ENCODE results near the gene PARN. TPM values are rescaled to one million over a fixed set of nuclear protein-coding genes. Genes with fewer than 3 reads are reported as not detected.
A peak's percentile ranks its signal among the peaks of the same experiment; 100 is the strongest.

PARN gene, protein sequence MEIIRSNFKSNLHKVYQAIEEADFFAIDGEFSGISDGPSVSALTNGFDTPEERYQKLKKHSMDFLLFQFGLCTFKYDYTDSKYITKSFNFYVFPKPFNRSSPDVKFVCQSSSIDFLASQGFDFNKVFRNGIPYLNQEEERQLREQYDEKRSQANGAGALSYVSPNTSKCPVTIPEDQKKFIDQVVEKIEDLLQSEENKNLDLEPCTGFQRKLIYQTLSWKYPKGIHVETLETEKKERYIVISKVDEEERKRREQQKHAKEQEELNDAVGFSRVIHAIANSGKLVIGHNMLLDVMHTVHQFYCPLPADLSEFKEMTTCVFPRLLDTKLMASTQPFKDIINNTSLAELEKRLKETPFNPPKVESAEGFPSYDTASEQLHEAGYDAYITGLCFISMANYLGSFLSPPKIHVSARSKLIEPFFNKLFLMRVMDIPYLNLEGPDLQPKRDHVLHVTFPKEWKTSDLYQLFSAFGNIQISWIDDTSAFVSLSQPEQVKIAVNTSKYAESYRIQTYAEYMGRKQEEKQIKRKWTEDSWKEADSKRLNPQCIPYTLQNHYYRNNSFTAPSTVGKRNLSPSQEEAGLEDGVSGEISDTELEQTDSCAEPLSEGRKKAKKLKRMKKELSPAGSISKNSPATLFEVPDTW
- 16.8 TPM for total RNA-seq
- long read RNA-seq, transcript PARN-203 (24 exons, 3,078 nt), result major isoform, 18 of 22 reads
- long read RNA-seq, partial matches to known transcripts, result 1 of 22 reads
- long read RNA-seq, other reads (novel, unspliced or antisense), result 2 of 22 reads

DNA sequence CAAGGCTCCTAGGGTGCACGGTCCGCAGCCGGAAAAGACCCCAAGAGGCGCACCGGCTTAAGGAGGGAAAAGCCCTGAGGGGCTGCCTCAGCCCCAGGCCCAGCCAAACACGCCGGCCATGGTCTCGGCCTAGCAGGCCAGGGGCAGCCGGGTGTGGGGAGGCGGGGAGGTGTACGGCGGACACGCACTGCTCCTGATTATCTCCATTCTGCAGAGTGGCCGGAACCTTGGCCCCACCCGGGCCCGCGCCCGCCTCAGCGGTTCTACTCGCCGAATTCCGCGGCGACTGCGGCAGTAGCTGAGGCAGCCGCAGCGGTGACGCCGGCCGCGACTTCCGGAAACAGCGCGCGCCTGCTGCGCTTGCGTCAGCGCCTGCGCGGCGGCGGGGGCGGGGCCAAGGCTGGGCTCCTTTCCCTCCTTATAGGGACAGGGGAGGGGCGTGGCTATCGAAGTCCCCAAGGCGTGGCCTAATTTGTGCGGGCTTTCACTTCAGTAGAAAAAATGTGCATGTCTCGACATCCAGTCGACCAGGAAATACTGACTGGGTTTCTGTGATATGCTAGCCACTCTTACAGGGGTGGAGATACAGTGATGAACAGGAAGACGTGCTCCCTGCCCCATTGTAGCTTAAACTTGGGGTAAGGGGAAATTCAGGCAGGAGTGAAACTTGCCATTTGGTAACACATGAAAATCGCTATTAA lies at the start of gene PARN:
PARN (minus strand) TSS at position 342 of the 701 bp plus-strand sequence; CDS start at position 207, 135 bp downstream.
- TF ChIP-seq, protein P1, sequence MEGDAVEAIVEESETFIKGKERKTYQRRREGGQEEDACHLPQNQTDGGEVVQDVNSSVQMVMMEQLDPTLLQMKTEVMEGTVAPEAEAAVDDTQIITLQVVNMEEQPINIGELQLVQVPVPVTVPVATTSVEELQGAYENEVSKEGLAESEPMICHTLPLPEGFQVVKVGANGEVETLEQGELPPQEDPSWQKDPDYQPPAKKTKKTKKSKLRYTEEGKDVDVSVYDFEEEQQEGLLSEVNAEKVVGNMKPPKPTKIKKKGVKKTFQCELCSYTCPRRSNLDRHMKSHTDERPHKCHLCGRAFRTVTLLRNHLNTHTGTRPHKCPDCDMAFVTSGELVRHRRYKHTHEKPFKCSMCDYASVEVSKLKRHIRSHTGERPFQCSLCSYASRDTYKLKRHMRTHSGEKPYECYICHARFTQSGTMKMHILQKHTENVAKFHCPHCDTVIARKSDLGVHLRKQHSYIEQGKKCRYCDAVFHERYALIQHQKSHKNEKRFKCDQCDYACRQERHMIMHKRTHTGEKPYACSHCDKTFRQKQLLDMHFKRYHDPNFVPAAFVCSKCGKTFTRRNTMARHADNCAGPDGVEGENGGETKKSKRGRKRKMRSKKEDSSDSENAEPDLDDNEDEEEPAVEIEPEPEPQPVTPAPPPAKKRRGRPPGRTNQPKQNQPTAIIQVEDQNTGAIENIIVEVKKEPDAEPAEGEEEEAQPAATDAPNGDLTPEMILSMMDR (IDR thresholded peaks at IDR 0.05; ENCODE audit: borderline replicate concordance), result no peak
- peak; percentile 95 for DNase-seq
- peaks cover 30% of the 10 kb centered on the region for H3K36me3 ChIP-seq
- H3K9me3 ChIP-seq (replicated peaks), result no peaks in the 10 kb centered on the region
- peaks cover 62% of the 10 kb centered on the region for H3K4me1 ChIP-seq
- peak within 1 kb of the TSS; percentile 80 for H3K4me3 ChIP-seq
- H3K27me3 ChIP-seq (ENCODE audit: low read depth), result no peaks in the 10 kb centered on the region
- peak within 1 kb of the TSS; percentile 87 for H3K27ac ChIP-seq (replicated peaks)
- intact Hi-C loops (cut with micrococcal nuclease), result no loop called here

DNA sequence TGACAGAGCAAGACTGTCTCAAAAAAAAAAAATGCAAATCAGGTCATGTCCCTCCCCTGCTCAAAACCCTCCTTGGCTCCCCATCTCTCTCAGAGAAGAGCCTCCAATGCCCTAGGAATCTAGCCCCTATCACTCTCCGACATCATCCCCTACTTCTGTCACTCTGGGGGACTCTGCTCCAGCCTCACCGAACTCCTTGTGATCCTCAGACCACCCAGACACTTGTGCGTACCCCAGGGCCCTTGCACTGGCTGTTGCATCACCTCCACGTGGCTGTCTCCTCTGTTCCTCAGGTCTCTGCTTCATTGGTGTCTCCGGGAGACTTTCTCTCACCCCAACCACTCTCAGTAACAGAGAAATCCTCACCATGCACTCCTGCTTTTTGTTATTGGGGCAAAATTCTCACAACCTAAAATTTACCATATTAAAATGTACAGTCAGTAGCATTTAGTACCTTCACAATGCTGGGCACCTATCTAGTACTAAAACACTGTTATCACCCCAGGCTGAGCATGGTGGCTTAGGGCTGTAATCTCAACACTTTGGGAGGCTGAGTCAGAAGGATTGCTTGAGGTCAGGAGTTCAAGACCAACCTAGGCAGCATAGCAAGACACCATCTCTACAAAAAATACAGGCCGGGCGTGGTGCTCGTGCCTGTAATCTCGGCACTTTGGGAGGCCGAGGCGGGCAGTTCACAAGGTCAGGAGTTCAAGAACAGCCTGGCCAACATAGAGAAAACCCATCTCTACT lies 48.9 kb upstream of the PARN start:
- intact Hi-C loops (cut with micrococcal nuclease), result no loop called here
- H3K27ac ChIP-seq (replicated peaks), result no peak overlapping the region
- TF ChIP-seq, protein P1 (IDR thresholded peaks at IDR 0.05; ENCODE audit: borderline replicate concordance), result no peak
- H3K4me3 ChIP-seq, result no peak overlapping the region
- H3K9me3 ChIP-seq (replicated peaks), result no peaks in the 10 kb centered on the region
- no peaks in the 10 kb centered on the region for H3K4me1 ChIP-seq
- peaks cover 26% of the 10 kb centered on the region for H3K27me3 ChIP-seq (ENCODE audit: low read depth)
- no peak for DNase-seq
- H3K36me3 ChIP-seq, result no peaks in the 10 kb centered on the region

DNA sequence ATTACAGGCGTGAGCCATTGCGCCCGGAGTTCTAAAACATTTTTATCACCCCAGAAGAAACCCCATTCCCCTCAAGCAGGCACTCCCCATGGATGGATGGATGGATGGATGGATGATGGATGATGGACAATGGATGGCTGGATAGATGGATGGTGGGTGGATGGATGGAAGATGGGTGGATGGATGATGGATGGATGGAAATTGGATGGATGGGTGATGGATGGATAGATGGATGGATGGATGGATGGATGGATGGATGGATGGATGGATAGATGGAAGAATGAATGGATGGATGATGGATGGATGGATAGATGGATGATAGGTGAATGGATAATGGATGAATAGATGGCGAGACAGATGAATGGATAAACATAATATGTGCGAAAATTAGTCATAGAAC lies 47.6 kb upstream of the PARN start:
- H3K4me3 ChIP-seq, result no peak overlapping the region

DNA sequence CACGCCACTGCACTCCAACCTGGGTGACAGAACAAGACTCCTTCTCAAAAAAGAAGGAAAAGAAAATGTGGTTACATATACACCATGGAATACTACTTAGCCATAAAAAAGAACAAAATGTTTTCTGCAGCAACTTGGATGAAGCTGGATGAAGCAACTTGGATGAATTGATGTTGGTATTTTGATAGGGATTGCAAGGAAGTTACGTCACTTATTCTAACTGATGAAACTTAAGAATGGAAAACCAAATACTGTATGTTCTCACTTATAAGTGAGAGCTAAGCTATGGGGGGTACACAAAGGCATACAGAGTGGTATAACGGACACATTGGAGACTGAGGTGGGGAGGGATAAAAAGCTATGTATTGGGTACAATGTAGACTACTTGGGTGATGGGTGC lies 46.6 kb upstream of the PARN start:
- no peak overlapping the region for H3K27ac ChIP-seq (replicated peaks)
- TF ChIP-seq, protein P1 (IDR thresholded peaks at IDR 0.05; ENCODE audit: borderline replicate concordance), result no peak
- H3K4me1 ChIP-seq, result no peaks in the 10 kb centered on the region
- H3K36me3 ChIP-seq, result no peaks in the 10 kb centered on the region
- DNase-seq, result no peak
- peaks cover 26% of the 10 kb centered on the region for H3K27me3 ChIP-seq (ENCODE audit: low read depth)
- H3K9me3 ChIP-seq (replicated peaks), result no peaks in the 10 kb centered on the region
- intact Hi-C loops (cut with micrococcal nuclease), result no loop called here
- H3K4me3 ChIP-seq, result no peak overlapping the region

More for the DNA sequence above, 47.6 kb upstream of the PARN start:
- Histone ChIP-seq H3K27me3 (ENCODE audit: low read depth) (peaks cover 26% of the 10 kb centered on the region), H3K27ac (replicated peaks) (no peak overlapping the region), H3K9me3 (replicated peaks) (no peaks in the 10 kb centered on the region), H3K36me3 (no peaks in the 10 kb centered on the region), H3K4me1 (no peaks in the 10 kb centered on the region)
- TF ChIP-seq, protein P1 (IDR thresholded peaks at IDR 0.05; ENCODE audit: borderline replicate concordance), result no peak
- DNase-seq, result no peak
- intact Hi-C loops (cut with micrococcal nuclease), result no loop called here
